HCT116 (cell line): ENCODE results near the gene PRAMEF12. TPM values are rescaled to one million over a fixed set of nuclear protein-coding genes. Genes with fewer than 3 reads are reported as not detected.

Experiments
- ATAC-seq: fragments of 200-7000 bp; cut with Tn5 transposase; 2 replicates; pipeline ENCODE4 v1.9.1; 2020; ENCODE audit warnings: mild to moderate bottlenecking, moderate library complexity
- BruUV-seq: library from RNA; stranded (reverse); fragments of 400-500 nt; replicated peaks from 2 replicates; lab custom pipeline; 2021; lab: Mats Ljungman, UMichigan
- CTCF ChIA-PET: fragments of 300-600 bp; sonication (Branson Sonifier 250); formaldehyde crosslinking; loops from one replicate; lab custom pipeline; 2021; ENCODE audit warnings: antibody characterized with exemption; lab: Charles Lee
- POLR2A ChIA-PET: fragments of 300-600, 350-600 bp; sonication (Branson Sonifier 250); formaldehyde crosslinking; loops from one replicate; lab custom pipeline; 2021; ENCODE audit warnings: antibody characterized with exemption; lab: Charles Lee
- RAD21 ChIA-PET, 2 experiments: fragments of 300-600 bp; sonication (Branson Sonifier 250); formaldehyde crosslinking; loops; one replicate each; lab custom pipeline; 2023; ENCODE audit warnings: low total read pairs in 2 of 2; ENCODE audit not compliant: uncharacterized antibody in 2 of 2, unreplicated experiment in 2 of 2, low non-redundant PET in 1 of 2; lab: Charles Lee
- DNase-seq: peaks from one replicate; pipeline ENCODE4 v3.0.0-alpha.2; 2010; ENCODE audit warnings: low read depth, low spot score
- H2AFZ ChIP-seq: fragments of 200-600 bp; shearing (Covaris generic), sonication (generic); 2 replicates; pipeline ENCODE4 v1.6.1; 2017; ENCODE audit warnings: low read depth, mixed run types, mixed read lengths, antibody characterized with exemption, low read length; ENCODE audit not compliant: poor library complexity, severe bottlenecking
- H3K27ac ChIP-seq: 2 replicates; pipeline ENCODE4 v1.5.1; 2012; ENCODE audit warnings: low read depth, low read length
- H3K27me3 ChIP-seq: fragments of 200-600 bp; sonication (generic); 2 replicates; pipeline ENCODE4 v1.6.1; 2016; ENCODE audit warnings: mixed run types, low read length, mixed read lengths; ENCODE audit not compliant: insufficient read depth
- H3K36me3 ChIP-seq, 2 experiments: fragments of 200-500 bp in 1 of 2; fragments of 200-600 bp in 1 of 2; sonication (Bioruptor generic) in 1 of 2; sonication (generic) in 1 of 2; 2 replicates each; pipeline versions ENCODE4 v1.5.1 to v1.6.1; 2014 to 2016; ENCODE audit warnings: low read length in 2 of 2, inconsistent platforms in 1 of 2, mixed read lengths in 1 of 2, mixed run types in 1 of 2; ENCODE audit not compliant: insufficient read depth in 2 of 2, control insufficient read depth in 1 of 2
- H3K4me1 ChIP-seq, 2 experiments: fragments of 200-600 bp in 1 of 2; sonication (generic) in 1 of 2; 2 replicates each; pipeline versions ENCODE4 v1.5.1 to v1.6.1; 2012 to 2017; ENCODE audit warnings: low read length in 2 of 2, inconsistent platforms in 1 of 2, mild to moderate bottlenecking in 1 of 2, mixed read lengths in 1 of 2, mixed run types in 1 of 2, moderate library complexity in 1 of 2; ENCODE audit not compliant: insufficient read depth in 2 of 2, control insufficient read depth in 1 of 2
- H3K4me2 ChIP-seq: fragments of 200-600 bp; sonication (generic); 2 replicates; pipeline ENCODE4 v1.6.1; 2017; ENCODE audit warnings: mixed run types, low read length, mixed read lengths
- H3K4me3 ChIP-seq, 2 experiments: fragments of 200-600 bp in 1 of 2; sonication (generic) in 1 of 2; replicated peaks in 1 of 2; 2 replicates each; pipeline ENCODE4 v1.5.1; 2011 to 2016; ENCODE audit warnings: low read length in 2 of 2, control low read depth in 1 of 2, low read depth in 1 of 2, mild to moderate bottlenecking in 1 of 2, mixed read lengths in 1 of 2, mixed run types in 1 of 2
- H3K79me2 ChIP-seq: fragments of 200-600 bp; sonication (generic); 2 replicates; pipeline ENCODE4 v1.6.1; 2017; ENCODE audit warnings: mild to moderate bottlenecking, mixed run types, low read length, moderate library complexity, mixed read lengths; ENCODE audit not compliant: insufficient read depth
- H3K9ac ChIP-seq: fragments of 200-600 bp; sonication (generic); 2 replicates; pipeline ENCODE4 v1.6.1; 2016; ENCODE audit warnings: low read length, mixed read lengths
- H3K9me2 ChIP-seq: fragments of 200-600 bp; sonication (generic), shearing (Covaris generic); 2 replicates; pipeline ENCODE4 v1.6.1; 2017; ENCODE audit warnings: mixed run types, mild to moderate bottlenecking, moderate library complexity; ENCODE audit not compliant: insufficient read depth
- H3K9me3 ChIP-seq, 2 experiments: fragments of 200-500 bp in 1 of 2; fragments of 200-600 bp in 1 of 2; sonication (Bioruptor generic) in 1 of 2; sonication (generic) in 1 of 2; 2 replicates each; pipeline ENCODE4 v1.6.1; 2014 to 2017; ENCODE audit warnings: low read length in 2 of 2, mixed read lengths in 2 of 2, inconsistent platforms in 1 of 2, low read depth in 1 of 2, mild to moderate bottlenecking in 1 of 2, mixed run types in 1 of 2, moderate library complexity in 1 of 2; ENCODE audit not compliant: control insufficient read depth in 1 of 2, insufficient read depth in 1 of 2
- H4K20me1 ChIP-seq: fragments of 200-600 bp; sonication (generic), shearing (Covaris generic); 2 replicates; pipeline ENCODE4 v1.6.1; 2017; ENCODE audit warnings: mixed run types, mild to moderate bottlenecking, moderate library complexity; ENCODE audit not compliant: insufficient read depth
- CBX3 ChIP-seq: IDR thresholded peaks from 2 replicates; pipeline ENCODE4 v1.6.1; 2012; ENCODE audit warnings: low read depth
- CEBPB ChIP-seq: IDR thresholded peaks from 2 replicates; pipeline ENCODE4 v1.6.1; 2012; ENCODE audit warnings: low read depth
- EGR1 ChIP-seq: IDR thresholded peaks from 2 replicates; pipeline ENCODE4 v1.6.1; 2012; ENCODE audit warnings: low read depth
- ELF1 ChIP-seq: IDR thresholded peaks from 2 replicates; pipeline ENCODE4 v1.6.1; 2012; ENCODE audit warnings: low read depth, borderline replicate concordance
- EZH2 ChIP-seq: fragments of 200-600 bp; sonication (generic); IDR thresholded peaks from 2 replicates; pipeline ENCODE4 v1.6.1; 2017; ENCODE audit warnings: antibody characterized with exemption, mixed run types
- EZH2phosphoT487 ChIP-seq: fragments of 200-600 bp; IDR thresholded peaks from 2 replicates; pipeline ENCODE4 v1.6.1; 2018; ENCODE audit warnings: antibody characterized with exemption, borderline replicate concordance
- POLR2A ChIP-seq: IDR thresholded peaks from 2 replicates; pipeline ENCODE4 v1.7.0; 2011; ENCODE audit warnings: borderline replicate concordance; ENCODE audit not compliant: insufficient read depth, insufficient read length; ENCODE audit errors: extremely low read depth
- POLR2AphosphoS5 ChIP-seq: IDR thresholded peaks from 2 replicates; pipeline ENCODE4 v1.6.1; 2011; ENCODE audit warnings: mild to moderate bottlenecking, low read depth, low read length, moderate library complexity
- RAD21 ChIP-seq: IDR thresholded peaks from 2 replicates; pipeline ENCODE4 v1.6.1; 2012; ENCODE audit warnings: low read depth, mild to moderate bottlenecking
- SIN3A ChIP-seq: IDR thresholded peaks from 2 replicates; pipeline ENCODE4 v1.6.1; 2012; ENCODE audit warnings: low read depth
- SRF ChIP-seq: IDR thresholded peaks from 2 replicates; pipeline ENCODE4 v1.6.1; 2012; ENCODE audit warnings: low read depth
- TCF7L2 ChIP-seq: IDR thresholded peaks from 2 replicates; pipeline ENCODE4 v1.7.0; 2011; ENCODE audit warnings: borderline replicate concordance, inconsistent platforms; ENCODE audit not compliant: insufficient read depth, insufficient read length; ENCODE audit errors: extremely low read depth
- ZFX ChIP-seq: fragments of 450-650 bp; IDR thresholded peaks from 2 replicates; pipeline ENCODE4 v1.6.1; 2017
- ZNF274 ChIP-seq: fragments of 200-500 bp; sonication (Bioruptor generic); IDR thresholded peaks from 2 replicates; pipeline ENCODE4 v1.6.1; 2014; ENCODE audit warnings: mild to moderate bottlenecking, low read depth, low read length, inconsistent platforms
- intact Hi-C: fragments of 100-400 bp; cut with micrococcal nuclease; formaldehyde crosslinking; loops from 2 replicates; pipeline ENCODE4 v1.10.0; 2022
- total RNA-seq: library from RNA; stranded (reverse); gene quantifications from one replicate; pipeline ENCODE4 v1.2.1, GENCODE V29; 2021; ENCODE audit not compliant: unreplicated experiment
- TF ChIP-seq, protein P1 (sequence below): IDR thresholded peaks from 2 replicates; pipeline ENCODE4 v1.6.1; 2012

Gene PRAMEF12
- total RNA-seq, 1 experiment from 2014 or later = not detected

DNA sequence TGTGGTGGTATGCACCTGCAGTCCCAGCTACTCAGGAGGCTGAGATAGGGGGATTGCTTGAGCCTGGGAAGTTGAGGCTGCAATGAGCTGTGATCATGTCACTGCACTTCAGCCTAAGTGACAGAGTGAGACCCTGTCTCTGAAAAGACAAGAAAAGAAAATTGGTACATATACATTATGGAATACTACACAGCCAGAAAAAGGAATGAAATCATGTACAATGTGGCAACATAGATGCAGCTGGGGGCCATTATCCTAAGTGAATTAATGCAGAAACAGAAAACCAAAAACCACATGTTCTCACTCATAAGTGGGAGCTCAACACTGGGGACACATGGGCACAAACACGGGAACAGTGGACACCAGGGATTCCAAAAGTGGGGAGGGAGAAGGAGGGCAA lies 34.6 kb upstream of the PRAMEF12 start:
- Histone ChIP-seq H3K27me3 (peaks cover 22% of the 10 kb centered on the region), H4K20me1 (no peaks in the 10 kb centered on the region), H2AFZ (no peak overlapping the region), H3K4me2 (no peak overlapping the region), H3K9me2 (no peaks in the 10 kb centered on the region), H3K79me2 (no peaks in the 10 kb centered on the region), H3K9me3 (no peaks in the 10 kb centered on the region), H3K27ac (no peak overlapping the region), H3K36me3 (no peaks in the 10 kb centered on the region), H3K9ac (no peak overlapping the region), H3K4me1 (no peaks in the 10 kb centered on the region), H3K4me3 (no peak overlapping the region)
- ATAC-seq (no peak), DNase-seq (no peak)
- CTCF ChIA-PET = no interaction called here
- RAD21 ChIA-PET = no interaction called here
- BruUV-seq = no TSS peak
- no peak for TF ChIP-seq EGR1
- TF ChIP-seq TCF7L2 = no peak
- no peak for TF ChIP-seq EZH2
- TF ChIP-seq SRF = no peak
- TF ChIP-seq POLR2AphosphoS5 = no peak
- no peak for TF ChIP-seq ZNF274
- no peak for TF ChIP-seq ELF1
- POLR2A ChIA-PET = no interaction called here
- intact Hi-C loops = no loop called here

DNA sequence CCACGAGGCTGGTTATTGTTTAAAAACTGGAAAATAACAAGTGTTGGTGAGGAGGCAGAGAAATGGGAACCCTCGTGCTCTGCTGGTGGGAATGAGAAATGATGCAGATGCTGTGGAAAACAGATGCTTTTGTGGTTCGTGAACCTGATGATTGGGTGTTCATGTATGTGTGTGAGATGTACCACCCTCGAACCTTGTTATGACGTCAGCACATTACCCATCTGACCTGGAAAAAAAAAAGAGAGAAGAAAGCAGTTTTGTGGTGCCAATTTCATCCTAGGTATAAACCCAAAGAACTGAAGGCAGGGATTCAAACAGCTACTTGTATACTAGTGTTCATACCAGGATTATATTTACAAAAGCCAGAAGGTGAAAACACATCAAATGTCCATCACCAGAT lies 33.9 kb upstream of the PRAMEF12 start:
- TF ChIP-seq SIN3A = no peak
- no peak for TF ChIP-seq CEBPB
- TF ChIP-seq RAD21 = no peak
- TF ChIP-seq ZFX = no peak
- TF ChIP-seq, protein P1, sequence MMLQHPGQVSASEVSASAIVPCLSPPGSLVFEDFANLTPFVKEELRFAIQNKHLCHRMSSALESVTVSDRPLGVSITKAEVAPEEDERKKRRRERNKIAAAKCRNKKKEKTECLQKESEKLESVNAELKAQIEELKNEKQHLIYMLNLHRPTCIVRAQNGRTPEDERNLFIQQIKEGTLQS = no peak
- TF ChIP-seq POLR2A = no peak
- TF ChIP-seq CBX3 = no peak
- TF ChIP-seq EZH2phosphoT487 = no peak
- TF ChIP-seq SRF = no peak
- no TSS peak for BruUV-seq
- H3K4me1 ChIP-seq = no peaks in the 10 kb centered on the region
- ChIA-PET POLR2A (no interaction called here), CTCF (no interaction called here), RAD21 (no interaction called here)
- DNase-seq (no peak), ATAC-seq (no peak)
- H4K20me1 ChIP-seq = no peaks in the 10 kb centered on the region
- H3K9ac ChIP-seq = no peak overlapping the region
- peaks cover 17% of the 10 kb centered on the region for H3K27me3 ChIP-seq
- no peaks in the 10 kb centered on the region for H3K36me3 ChIP-seq
- intact Hi-C loops = no loop called here
- H3K9me3 ChIP-seq = no peaks in the 10 kb centered on the region
- H3K27ac ChIP-seq = no peak overlapping the region
- H3K9me2 ChIP-seq = no peaks in the 10 kb centered on the region
- H3K4me2 ChIP-seq = no peak overlapping the region
- no peaks in the 10 kb centered on the region for H3K79me2 ChIP-seq
- no peak overlapping the region for H2AFZ ChIP-seq
- H3K4me3 ChIP-seq = no peak overlapping the region
